DMS153 (cell line): ENCODE results near the gene CD58.
"Not testable (repeated sequence)": the region's sequence is repeated elsewhere in the genome, so short reads cannot be mapped to it uniquely, and the experiment has no call there.

ENCODE experiments used
- DNase-seq: peaks from one replicate; lab custom pipeline; 2025; lab: John Stamatoyannopoulos, UW

The CD58 gene

GRCh38 chr1:116593401-116593800 is 22.6 kb upstream of the CD58 start:
- DNase-seq, result not testable (repeated sequence)

GRCh38 chr1:116591951-116592605 is 21.3 kb upstream of the CD58 start:
- not testable (repeated sequence) for DNase-seq

- DNase-seq, result not testable (repeated sequence)
These were observed 20.5 kb upstream of the CD58 start for GRCh38 chr1:116591006-116591950.

GRCh38 chr1:116590359-116591005 is 19.7 kb upstream of the CD58 start:
- not testable (repeated sequence) for DNase-seq

- not testable (repeated sequence) for DNase-seq
These were observed 18.4 kb upstream of the CD58 start for GRCh38 chr1:116589101-116589735.

DNA sequence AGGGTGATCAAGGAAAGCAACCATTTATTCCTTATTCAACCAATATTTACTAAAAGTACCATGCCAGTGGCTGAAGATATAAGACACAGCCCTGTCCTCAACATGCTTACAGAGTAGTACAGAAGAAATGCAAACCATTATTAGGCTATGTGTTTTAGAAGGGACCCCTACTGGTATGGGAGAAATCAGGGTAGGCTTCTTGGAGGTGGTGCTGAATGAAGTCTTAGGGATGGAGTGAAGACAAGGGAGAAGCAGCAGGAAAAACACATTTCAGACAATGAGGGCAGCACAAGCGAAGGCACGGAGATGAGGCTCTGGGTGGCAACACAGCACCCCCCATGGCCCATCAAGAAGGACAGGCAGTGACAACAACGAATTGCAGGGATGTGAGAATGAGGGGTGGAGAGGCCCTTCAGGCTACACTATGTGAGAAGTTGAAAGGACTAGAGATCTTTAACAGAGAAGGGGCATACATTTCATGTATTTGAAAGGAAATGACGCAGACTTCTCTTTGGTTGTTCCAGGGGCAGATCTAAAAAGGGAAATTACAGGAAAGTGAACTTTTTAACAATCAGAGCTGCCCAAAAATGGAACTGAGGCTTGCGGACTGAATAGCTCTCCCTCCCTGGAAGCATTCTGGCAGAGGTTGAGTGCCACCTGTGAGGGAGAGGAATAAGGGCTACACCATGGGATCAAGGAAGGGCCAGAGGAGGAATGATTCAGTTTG is 16.8 kb upstream of the CD58 start:
- DNase-seq, result no peak

GRCh38 chr1:116586741-116587143 is 15.9 kb upstream of the CD58 start:
- no peak for DNase-seq

- DNase-seq, result no peak
These were observed 15.1 kb upstream of the CD58 start for GRCh38 chr1:116585886-116586285.

DNA sequence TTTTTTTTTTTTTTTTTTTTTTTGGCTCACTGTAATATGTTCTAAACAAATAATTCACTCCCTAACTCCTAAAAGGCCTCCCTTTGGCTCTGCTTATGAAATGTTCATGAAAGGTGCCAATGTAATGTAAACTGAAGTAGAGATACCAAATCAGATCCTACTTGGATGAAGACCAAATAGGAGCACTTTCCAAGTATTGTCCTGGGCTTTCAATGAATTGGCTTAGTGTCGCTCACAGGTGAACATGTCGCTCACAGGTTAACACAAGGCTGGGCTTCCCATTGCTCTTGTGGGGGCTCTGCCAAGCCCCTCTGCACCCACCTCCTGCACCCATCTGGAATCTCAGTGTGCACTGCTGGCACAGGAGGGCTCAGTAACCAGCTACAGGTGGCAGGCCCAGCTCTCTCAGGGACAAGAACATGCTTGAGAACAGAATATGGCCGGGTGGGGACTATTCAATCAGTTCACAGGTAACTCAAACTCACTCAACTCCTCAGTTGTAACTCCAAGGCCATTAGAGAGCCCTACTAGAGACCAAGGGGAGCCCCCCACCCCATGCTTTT is 10.6 kb upstream of the CD58 start:
- no peak for DNase-seq

GRCh38 chr1:116580446-116581322 is 9.9 kb upstream of the CD58 start:
- DNase-seq, result no peak

DNA sequence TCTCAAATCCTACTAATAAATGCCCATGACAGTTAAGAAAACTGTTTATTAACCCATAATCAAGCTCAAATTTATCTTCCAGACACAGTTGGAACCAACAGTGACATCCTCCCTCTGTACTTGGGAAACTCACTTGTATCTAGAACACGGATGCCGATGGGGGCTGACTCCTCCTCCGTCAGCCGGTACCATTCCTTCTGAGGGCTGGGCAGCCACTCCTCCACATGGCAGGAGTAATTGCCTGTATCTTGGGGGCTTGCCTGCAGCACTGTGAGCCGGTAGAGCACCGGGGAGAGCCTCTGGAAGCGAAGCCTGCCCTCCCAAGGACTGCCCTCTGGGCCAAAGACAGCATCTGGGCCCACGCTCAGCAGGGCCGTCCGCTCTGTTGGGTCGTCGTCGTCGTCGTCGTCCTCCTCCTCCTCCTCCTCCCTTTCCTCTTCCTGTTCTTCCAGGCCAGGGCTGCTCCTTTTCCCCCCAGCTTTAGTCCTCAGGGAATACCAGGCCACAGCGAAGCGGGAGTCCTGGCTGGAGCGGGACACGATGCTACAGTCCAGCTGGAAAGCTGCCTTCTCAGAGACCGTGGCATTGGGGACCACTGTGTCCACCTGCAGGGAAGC is 8.5 kb upstream of the CD58 start:
- no peak for DNase-seq

GRCh38 chr1:116578581-116578980 is 7.8 kb upstream of the CD58 start:
- no peak for DNase-seq

DNA sequence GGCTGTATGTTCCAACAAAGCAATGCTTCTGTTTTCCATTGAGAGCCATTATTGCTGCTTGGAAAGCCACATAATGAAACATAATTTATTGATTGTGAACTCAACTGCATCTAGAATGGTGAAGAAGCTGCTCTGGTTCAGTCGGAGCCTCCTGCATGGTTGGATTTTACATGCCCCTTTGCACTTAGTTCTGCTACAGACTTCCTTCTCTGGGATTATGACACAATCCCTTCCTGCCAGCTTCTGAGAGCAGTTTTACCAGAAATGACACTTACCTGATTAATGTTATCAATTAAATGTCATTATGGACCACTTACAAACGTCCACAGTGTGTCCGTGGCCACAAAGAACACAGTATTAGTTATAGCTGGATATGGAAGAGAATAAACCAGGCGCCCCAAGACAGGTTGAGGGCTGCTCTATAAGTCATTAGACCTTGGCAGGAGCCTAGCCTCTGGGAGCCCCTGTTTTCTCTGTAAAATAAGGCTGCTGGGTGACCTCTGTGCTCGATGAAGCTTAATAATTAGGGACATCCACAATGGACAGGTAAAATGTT is 7.0 kb upstream of the CD58 start:
- no peak for DNase-seq

DNA sequence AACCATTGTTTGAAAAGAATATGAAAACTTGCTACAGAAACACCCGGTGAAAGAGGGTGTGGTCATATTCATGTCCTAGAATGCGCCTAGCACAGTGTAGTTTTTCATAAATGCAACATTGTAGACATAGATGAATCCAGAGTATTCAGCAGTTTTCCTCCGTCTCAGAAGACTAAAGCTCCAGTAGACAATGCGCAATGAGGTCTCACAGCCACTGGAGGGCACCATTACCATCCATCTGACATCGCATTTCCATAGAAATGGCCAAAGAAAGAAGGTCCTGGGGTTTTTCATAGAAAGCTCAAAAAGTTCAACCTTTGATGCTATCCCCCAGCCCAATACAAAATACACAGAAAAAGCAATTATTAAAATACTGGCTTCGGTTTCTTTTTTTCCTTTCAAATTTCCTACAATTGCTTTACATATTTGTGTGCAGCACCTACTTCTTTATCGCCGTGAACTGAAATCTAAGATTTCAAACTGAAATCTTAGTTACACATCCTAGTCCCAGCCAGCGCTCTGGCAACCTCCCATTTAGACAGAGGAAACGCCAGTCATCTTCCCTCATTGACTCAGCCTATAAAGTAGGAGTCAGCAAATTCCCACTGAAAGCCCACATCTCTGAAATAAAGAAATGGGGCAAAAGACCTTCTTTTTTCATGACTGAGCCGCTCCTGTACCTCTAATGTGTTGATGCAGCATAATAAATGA is 3.9 kb upstream of the CD58 start:
- no peak for DNase-seq

- DNase-seq, result no peak
These were observed 2.7 kb upstream of the CD58 start for GRCh38 chr1:116573431-116574095.

GRCh38 chr1:116572771-116573430 is 2.1 kb upstream of the CD58 start:
- no peak for DNase-seq

DNA sequence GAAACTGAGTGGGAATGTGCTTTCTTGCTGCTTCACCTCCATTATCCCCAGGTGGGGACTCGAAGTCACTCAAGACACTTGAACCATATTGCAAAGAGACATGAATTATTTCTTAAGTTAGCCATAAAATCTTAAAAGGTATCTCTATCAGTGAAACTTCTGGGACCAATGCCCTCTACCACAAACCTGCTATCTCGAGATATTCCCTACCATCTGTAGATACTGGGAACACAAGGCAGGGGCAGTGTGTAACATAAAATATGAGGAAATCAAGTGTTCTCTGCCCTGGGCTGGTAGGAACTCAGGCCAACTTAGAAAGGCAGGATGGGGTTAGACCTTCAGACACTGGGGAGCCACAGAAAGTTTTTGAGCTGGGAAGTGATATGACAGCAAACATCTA is 1.3 kb upstream of the CD58 start:
- DNase-seq, result no peak
